DOHH2 (cell line): ENCODE measurements around the gene LAMC3.

ENCODE experiments used
- H3F3A ChIP-seq: fragments of 200-600 bp; sonication (generic), shearing (Covaris generic); 2 replicates; pipeline ENCODE4 v1.6.0; 2016; ENCODE audit warnings: antibody characterized with exemption, mild to moderate bottlenecking; ENCODE audit not compliant: control insufficient read depth, insufficient read depth
- H3K27ac ChIP-seq: fragments of 200-600 bp; sonication (generic); 2 replicates; pipeline ENCODE4 v1.5.1; 2014; ENCODE audit warnings: low read depth, mild to moderate bottlenecking, low read length, moderate library complexity
- H3K27me3 ChIP-seq: fragments of 200-600 bp; sonication (generic); 2 replicates; pipeline ENCODE4 v1.6.1; 2014; ENCODE audit warnings: mild to moderate bottlenecking, low read length, mixed read lengths; ENCODE audit not compliant: control insufficient read depth
- H3K36me3 ChIP-seq: fragments of 200-600 bp; sonication (generic); 2 replicates; pipeline ENCODE4 v1.6.1; 2014; ENCODE audit warnings: mild to moderate bottlenecking, low read length, moderate library complexity, mixed read lengths; ENCODE audit not compliant: control insufficient read depth
- H3K4me1 ChIP-seq: fragments of 200-600 bp; sonication (generic); 2 replicates; pipeline ENCODE4 v1.6.1; 2014; ENCODE audit warnings: mild to moderate bottlenecking, low read length, mixed read lengths; ENCODE audit not compliant: control insufficient read depth
- H3K4me2 ChIP-seq: fragments of 200-600 bp; sonication (generic); 2 replicates; pipeline ENCODE4 v1.6.0; 2014; ENCODE audit warnings: mild to moderate bottlenecking, low read length, moderate library complexity
- H3K4me3 ChIP-seq: fragments of 200-600 bp; sonication (generic); 2 replicates; pipeline ENCODE4 v1.5.1; 2014; ENCODE audit warnings: mild to moderate bottlenecking, low read length, mixed read lengths
- H3K79me2 ChIP-seq: fragments of 200-600 bp; sonication (generic); 2 replicates; pipeline ENCODE4 v1.6.1; 2014; ENCODE audit warnings: mild to moderate bottlenecking, low read length, mixed read lengths; ENCODE audit not compliant: control insufficient read depth
- H3K9me2 ChIP-seq: fragments of 200-600 bp; sonication (generic); replicated peaks from 2 replicates; pipeline ENCODE4 v1.6.1; 2014; ENCODE audit warnings: mild to moderate bottlenecking, low read length, mixed read lengths; ENCODE audit not compliant: control insufficient read depth
- H3K9me3 ChIP-seq: fragments of 200-600 bp; sonication (generic); 2 replicates; pipeline ENCODE4 v1.6.1; 2014; ENCODE audit warnings: antibody characterized with exemption, low read length, mixed read lengths; ENCODE audit not compliant: control insufficient read depth, insufficient read depth
- H4K20me1 ChIP-seq: fragments of 200-600 bp; sonication (generic); 2 replicates; pipeline ENCODE4 v1.6.0; 2014; ENCODE audit warnings: low read depth, mild to moderate bottlenecking, antibody characterized with exemption, low read length, moderate library complexity; ENCODE audit not compliant: control insufficient read depth, insufficient read depth
- EZH2phosphoT487 ChIP-seq: fragments of 200-600 bp; sonication (generic); IDR thresholded peaks from 2 replicates; pipeline ENCODE4 v1.6.1; 2017; ENCODE audit warnings: borderline replicate concordance, mild to moderate bottlenecking, antibody characterized with exemption, low read length, moderate library complexity, mixed read lengths
- TF ChIP-seq, protein P1 (sequence below): fragments of 200-600 bp; sonication (generic); IDR thresholded peaks from one replicate; pipeline ENCODE4 v1.5.1; 2014; ENCODE audit warnings: antibody characterized with exemption, mild to moderate bottlenecking, low read depth, low read length; ENCODE audit not compliant: poor library complexity, severe bottlenecking

LAMC3 gene

DNA sequence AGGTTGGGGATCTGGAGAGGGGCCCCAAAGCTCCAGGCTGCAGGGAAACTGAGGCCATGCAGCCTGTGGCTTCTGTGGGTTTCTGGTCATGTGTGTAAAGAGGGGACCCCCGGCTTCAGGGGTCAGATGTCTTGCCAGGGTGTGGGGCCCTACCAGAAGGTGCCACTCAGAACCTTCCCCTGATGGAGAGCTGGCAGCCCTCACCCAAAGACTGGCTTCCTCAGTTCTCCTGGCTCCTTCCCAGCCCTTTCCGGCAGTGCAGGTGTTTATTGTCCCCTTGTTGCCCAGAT is 11.6 kb upstream of the LAMC3 start:
- TF ChIP-seq EZH2phosphoT487 = no peak
- TF ChIP-seq, protein P1, sequence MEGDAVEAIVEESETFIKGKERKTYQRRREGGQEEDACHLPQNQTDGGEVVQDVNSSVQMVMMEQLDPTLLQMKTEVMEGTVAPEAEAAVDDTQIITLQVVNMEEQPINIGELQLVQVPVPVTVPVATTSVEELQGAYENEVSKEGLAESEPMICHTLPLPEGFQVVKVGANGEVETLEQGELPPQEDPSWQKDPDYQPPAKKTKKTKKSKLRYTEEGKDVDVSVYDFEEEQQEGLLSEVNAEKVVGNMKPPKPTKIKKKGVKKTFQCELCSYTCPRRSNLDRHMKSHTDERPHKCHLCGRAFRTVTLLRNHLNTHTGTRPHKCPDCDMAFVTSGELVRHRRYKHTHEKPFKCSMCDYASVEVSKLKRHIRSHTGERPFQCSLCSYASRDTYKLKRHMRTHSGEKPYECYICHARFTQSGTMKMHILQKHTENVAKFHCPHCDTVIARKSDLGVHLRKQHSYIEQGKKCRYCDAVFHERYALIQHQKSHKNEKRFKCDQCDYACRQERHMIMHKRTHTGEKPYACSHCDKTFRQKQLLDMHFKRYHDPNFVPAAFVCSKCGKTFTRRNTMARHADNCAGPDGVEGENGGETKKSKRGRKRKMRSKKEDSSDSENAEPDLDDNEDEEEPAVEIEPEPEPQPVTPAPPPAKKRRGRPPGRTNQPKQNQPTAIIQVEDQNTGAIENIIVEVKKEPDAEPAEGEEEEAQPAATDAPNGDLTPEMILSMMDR = no peak
- no peak overlapping the region for H3K27ac ChIP-seq
- H3K9me2 ChIP-seq = no peaks in the 10 kb centered on the region
- no peaks in the 10 kb centered on the region for H3F3A ChIP-seq
- H3K79me2 ChIP-seq = no peaks in the 10 kb centered on the region
- H3K4me3 ChIP-seq = no peak overlapping the region
- H3K27me3 ChIP-seq = peaks cover 2% of the 10 kb centered on the region; the same call in 1 of the 2 replicates
- H4K20me1 ChIP-seq = no peaks in the 10 kb centered on the region
- no peaks in the 10 kb centered on the region for H3K36me3 ChIP-seq
- no peaks in the 10 kb centered on the region for H3K4me1 ChIP-seq
- no peaks in the 10 kb centered on the region for H3K9me3 ChIP-seq
- H3K4me2 ChIP-seq = no peak overlapping the region

DNA sequence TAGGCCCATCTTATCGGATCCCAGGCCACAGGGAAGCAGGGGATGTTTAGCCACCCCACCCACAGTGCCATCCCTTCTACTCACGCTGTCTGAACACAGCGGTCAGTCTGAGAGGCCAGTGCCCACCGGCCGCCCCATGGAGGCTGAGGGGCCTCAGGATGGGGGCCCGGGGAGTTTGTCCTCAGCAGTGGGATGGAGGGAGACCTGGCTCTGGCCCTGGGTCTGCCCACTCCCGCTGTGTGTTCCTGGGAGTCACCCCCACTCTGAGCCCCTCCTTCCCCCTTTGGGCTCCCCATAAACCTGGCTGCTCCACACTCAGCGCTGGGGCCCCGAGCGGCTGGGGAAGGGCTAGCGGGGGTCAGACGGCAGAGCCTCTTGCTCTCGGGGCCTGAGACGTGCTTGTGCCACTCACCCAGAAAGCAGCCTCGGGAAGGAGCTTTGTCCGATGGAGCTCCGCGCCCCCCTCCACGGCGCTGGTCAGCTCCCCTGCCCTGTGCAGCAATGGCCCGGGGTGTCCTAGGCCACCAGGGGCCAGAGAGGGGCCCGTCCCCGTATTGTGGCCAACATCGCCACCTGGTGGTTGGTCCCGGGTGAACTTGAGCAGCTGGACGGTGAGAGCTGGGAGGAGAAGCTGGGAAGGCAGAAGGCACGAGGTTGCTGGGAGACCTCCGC is 10.9 kb upstream of the LAMC3 start:
- TF ChIP-seq EZH2phosphoT487 = no peak
- TF ChIP-seq, protein P1 = peak; percentile 84
- Histone ChIP-seq H3K9me3 (no peaks in the 10 kb centered on the region), H3K4me3 (no peak overlapping the region), H3K36me3 (no peaks in the 10 kb centered on the region), H3K9me2 (no peaks in the 10 kb centered on the region), H3K4me1 (no peaks in the 10 kb centered on the region), H3K79me2 (no peaks in the 10 kb centered on the region), H4K20me1 (no peaks in the 10 kb centered on the region), H3K4me2 (no peak overlapping the region), H3F3A (no peaks in the 10 kb centered on the region), H3K27ac (no peak overlapping the region), H3K27me3 (peaks cover 2% of the 10 kb centered on the region; the same call in 1 of the 2 replicates)

DNA sequence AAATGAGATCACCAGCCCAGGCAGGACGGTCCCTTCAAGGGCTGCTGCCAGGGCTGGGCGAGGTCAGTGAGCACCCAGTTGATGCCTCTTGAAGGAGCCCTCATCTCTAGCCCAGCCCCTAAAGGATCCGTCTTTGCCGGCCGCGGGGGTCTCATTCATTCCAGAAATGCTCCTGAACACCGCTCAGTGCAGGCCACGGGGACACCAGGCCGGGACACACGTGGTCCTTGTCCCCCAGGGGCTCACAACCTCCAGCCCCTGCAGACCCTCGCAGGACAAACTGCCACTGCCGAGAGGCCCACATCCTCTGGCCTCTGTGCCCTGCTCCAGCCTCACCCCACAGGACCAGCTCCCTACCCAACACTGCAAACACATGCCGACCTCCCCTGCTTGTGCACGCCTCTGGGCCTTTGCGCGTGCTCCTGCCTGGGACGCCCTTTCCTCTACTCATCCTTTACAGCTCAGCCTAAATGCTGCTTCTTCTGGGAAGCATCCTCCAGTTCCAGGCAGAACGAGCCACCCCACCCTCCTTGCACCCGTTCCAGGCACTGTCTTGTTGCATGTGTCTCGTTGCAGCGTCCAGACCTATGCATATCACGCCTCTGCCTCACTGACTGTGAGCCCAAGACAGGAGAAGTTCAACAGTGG is 10.3 kb upstream of the LAMC3 start:
- no peaks in the 10 kb centered on the region for H4K20me1 ChIP-seq
- H3K27ac ChIP-seq = no peak overlapping the region
- no peak overlapping the region for H3K4me2 ChIP-seq
- H3K27me3 ChIP-seq = peaks cover 2% of the 10 kb centered on the region; the same call in 1 of the 2 replicates
- no peaks in the 10 kb centered on the region for H3K4me1 ChIP-seq
- no peaks in the 10 kb centered on the region for H3K36me3 ChIP-seq
- TF ChIP-seq EZH2phosphoT487 = no peak
- TF ChIP-seq, protein P1 = peak; percentile 20
- H3F3A ChIP-seq = no peaks in the 10 kb centered on the region
- no peaks in the 10 kb centered on the region for H3K79me2 ChIP-seq
- H3K9me2 ChIP-seq = no peaks in the 10 kb centered on the region
- no peak overlapping the region for H3K4me3 ChIP-seq
- no peaks in the 10 kb centered on the region for H3K9me3 ChIP-seq
